ENCODE measurements around the gene RGPD3.

RGPD3 gene

GRCh38 chr2:106353676-106354075, 114.5 kb downstream of the RGPD3 start:
- H3K27me3 ChIP-seq, result no peaks in the 10 kb centered on the region
- H3K4me1 ChIP-seq, result no peaks in the 10 kb centered on the region
- H3K36me3 ChIP-seq, result no peaks in the 10 kb centered on the region
- DNase-seq, result no peak
- no peaks in the 10 kb centered on the region for H3K9me3 ChIP-seq
- no peak for TF ChIP-seq CTCF (IDR thresholded peaks at IDR 0.05; ENCODE audit: low read depth, low read length)
- H3K4me3 ChIP-seq (ENCODE audit: low read depth, low read length), result no peak overlapping the region

- Histone ChIP-seq H3K36me3 (no peaks in the 10 kb centered on the region), H3K27me3 (no peaks in the 10 kb centered on the region), H3K4me3 (ENCODE audit: low read depth, low read length) (no peak overlapping the region), H3K9me3 (no peaks in the 10 kb centered on the region), H3K4me1 (no peaks in the 10 kb centered on the region)
- TF ChIP-seq CTCF (IDR thresholded peaks at IDR 0.05; ENCODE audit: low read depth, low read length), result no peak
- DNase-seq, result no peak
Measured at GRCh38 chr2:106350980-106351379, 117.2 kb downstream of the RGPD3 start.

GRCh38 chr2:106344302-106344701, 123.9 kb downstream of the RGPD3 start:
- DNase-seq, result no peak
- Histone ChIP-seq H3K27me3 (no peaks in the 10 kb centered on the region), H3K4me3 (ENCODE audit: low read depth, low read length) (no peak overlapping the region), H3K36me3 (no peaks in the 10 kb centered on the region), H3K4me1 (no peaks in the 10 kb centered on the region), H3K9me3 (no peaks in the 10 kb centered on the region)
- no peak for TF ChIP-seq CTCF (IDR thresholded peaks at IDR 0.05; ENCODE audit: low read depth, low read length)

GRCh38 chr2:106343274-106343673, 124.9 kb downstream of the RGPD3 start:
- Histone ChIP-seq H3K9me3 (no peaks in the 10 kb centered on the region), H3K36me3 (no peaks in the 10 kb centered on the region), H3K4me1 (no peaks in the 10 kb centered on the region), H3K4me3 (ENCODE audit: low read depth, low read length) (no peak overlapping the region), H3K27me3 (no peaks in the 10 kb centered on the region)
- DNase-seq, result no peak
- no peak for TF ChIP-seq CTCF (IDR thresholded peaks at IDR 0.05; ENCODE audit: low read depth, low read length)

- no peaks in the 10 kb centered on the region for H3K36me3 ChIP-seq
- H3K4me3 ChIP-seq (ENCODE audit: low read depth, low read length), result no peak overlapping the region
- TF ChIP-seq CTCF (IDR thresholded peaks at IDR 0.05; ENCODE audit: low read depth, low read length), result no peak
- no peaks in the 10 kb centered on the region for H3K27me3 ChIP-seq
- no peak for DNase-seq
- H3K9me3 ChIP-seq, result no peaks in the 10 kb centered on the region
- H3K4me1 ChIP-seq, result no peaks in the 10 kb centered on the region
Measured at GRCh38 chr2:106342831-106343251, 125.4 kb downstream of the RGPD3 start.

GRCh38 chr2:106341666-106342065, 126.5 kb downstream of the RGPD3 start:
- Histone ChIP-seq H3K9me3 (no peaks in the 10 kb centered on the region), H3K4me3 (ENCODE audit: low read depth, low read length) (no peak overlapping the region), H3K4me1 (no peaks in the 10 kb centered on the region), H3K27me3 (no peaks in the 10 kb centered on the region), H3K36me3 (no peaks in the 10 kb centered on the region)
- no peak for DNase-seq
- TF ChIP-seq CTCF (IDR thresholded peaks at IDR 0.05; ENCODE audit: low read depth, low read length), result no peak

All from BE2C (cell line).